Adrenal gland (tissue), 5 donors: ENCODE measurements around the gene ADCY5.
"Not testable (repeated sequence)": the region's sequence is repeated elsewhere in the genome, so short reads cannot be mapped to it uniquely, and the experiment has no call there.

Experiments used
- CTCF ChIP-seq, 6 experiments: fragments of 450-650 bp in 4 of 6; fragments of 200-600 bp in 2 of 6; sonication (generic) in 1 of 6; IDR thresholded peaks; 1 replicate in 5 of 6; 2 replicates in 1 of 6; pipeline versions ENCODE4 v1.5.1 to v1.8.0; 2016 to 2021; ENCODE audit warnings: antibody characterized with exemption in 6 of 6, mild to moderate bottlenecking in 2 of 6, moderate library complexity in 1 of 6
- POLR2A ChIP-seq, 2 donors: fragments of 450-650 bp; IDR thresholded peaks; one replicate each; pipeline ENCODE4 v1.6.1; 2017; ENCODE audit warnings: antibody characterized with exemption in 2 of 2, mild to moderate bottlenecking in 2 of 2, moderate library complexity in 1 of 2
- donor health status: DM: no; HTN: no; CAD: no.

- not testable (repeated sequence) for TF ChIP-seq CTCF, POLR2A (IDR thresholded peaks at IDR 0.05)
Observed at GRCh38 chr3:123239186-123239585, 209.7 kb downstream of the ADCY5 start.
